HCT116 (cell line): ENCODE results near the gene SFT2D2. TPM values are rescaled to one million over a fixed set of nuclear protein-coding genes. Genes with fewer than 3 reads are reported as not detected.

Source experiments
- ATAC-seq: fragments of 200-7000 bp; cut with Tn5 transposase; 2 replicates; pipeline ENCODE4 v1.9.1; 2020; ENCODE audit warnings: mild to moderate bottlenecking, moderate library complexity
- BruUV-seq: library from RNA; stranded (reverse); fragments of 400-500 nt; replicated peaks from 2 replicates; lab custom pipeline; 2021; lab: Mats Ljungman, UMichigan
- CTCF ChIA-PET: fragments of 300-600 bp; sonication (Branson Sonifier 250); formaldehyde crosslinking; loops from one replicate; lab custom pipeline; 2021; ENCODE audit warnings: antibody characterized with exemption; lab: Charles Lee
- POLR2A ChIA-PET: fragments of 300-600, 350-600 bp; sonication (Branson Sonifier 250); formaldehyde crosslinking; loops from one replicate; lab custom pipeline; 2021; ENCODE audit warnings: antibody characterized with exemption; lab: Charles Lee
- RAD21 ChIA-PET, 2 experiments: fragments of 300-600 bp; sonication (Branson Sonifier 250); formaldehyde crosslinking; loops; one replicate each; lab custom pipeline; 2023; ENCODE audit warnings: low total read pairs in 2 of 2; ENCODE audit not compliant: uncharacterized antibody in 2 of 2, unreplicated experiment in 2 of 2, low non-redundant PET in 1 of 2; lab: Charles Lee
- DNase-seq: peaks from one replicate; pipeline ENCODE4 v3.0.0-alpha.2; 2010; ENCODE audit warnings: low read depth, low spot score
- H2AFZ ChIP-seq: fragments of 200-600 bp; shearing (Covaris generic), sonication (generic); 2 replicates; pipeline ENCODE4 v1.6.1; 2017; ENCODE audit warnings: low read depth, mixed run types, mixed read lengths, antibody characterized with exemption, low read length; ENCODE audit not compliant: poor library complexity, severe bottlenecking
- H3K27ac ChIP-seq: 2 replicates; pipeline ENCODE4 v1.5.1; 2012; ENCODE audit warnings: low read depth, low read length
- H3K27me3 ChIP-seq: fragments of 200-600 bp; sonication (generic); 2 replicates; pipeline ENCODE4 v1.6.1; 2016; ENCODE audit warnings: mixed run types, low read length, mixed read lengths; ENCODE audit not compliant: insufficient read depth
- H3K36me3 ChIP-seq, 2 experiments: fragments of 200-500 bp in 1 of 2; fragments of 200-600 bp in 1 of 2; sonication (Bioruptor generic) in 1 of 2; sonication (generic) in 1 of 2; 2 replicates each; pipeline versions ENCODE4 v1.5.1 to v1.6.1; 2014 to 2016; ENCODE audit warnings: low read length in 2 of 2, inconsistent platforms in 1 of 2, mixed read lengths in 1 of 2, mixed run types in 1 of 2; ENCODE audit not compliant: insufficient read depth in 2 of 2, control insufficient read depth in 1 of 2
- H3K4me1 ChIP-seq, 2 experiments: fragments of 200-600 bp in 1 of 2; sonication (generic) in 1 of 2; 2 replicates each; pipeline versions ENCODE4 v1.5.1 to v1.6.1; 2012 to 2017; ENCODE audit warnings: low read length in 2 of 2, inconsistent platforms in 1 of 2, mild to moderate bottlenecking in 1 of 2, mixed read lengths in 1 of 2, mixed run types in 1 of 2, moderate library complexity in 1 of 2; ENCODE audit not compliant: insufficient read depth in 2 of 2, control insufficient read depth in 1 of 2
- H3K4me2 ChIP-seq: fragments of 200-600 bp; sonication (generic); 2 replicates; pipeline ENCODE4 v1.6.1; 2017; ENCODE audit warnings: mixed run types, low read length, mixed read lengths
- H3K4me3 ChIP-seq, 2 experiments: fragments of 200-600 bp in 1 of 2; sonication (generic) in 1 of 2; replicated peaks in 1 of 2; 2 replicates each; pipeline ENCODE4 v1.5.1; 2011 to 2016; ENCODE audit warnings: low read length in 2 of 2, control low read depth in 1 of 2, low read depth in 1 of 2, mild to moderate bottlenecking in 1 of 2, mixed read lengths in 1 of 2, mixed run types in 1 of 2
- H3K79me2 ChIP-seq: fragments of 200-600 bp; sonication (generic); 2 replicates; pipeline ENCODE4 v1.6.1; 2017; ENCODE audit warnings: mild to moderate bottlenecking, mixed run types, low read length, moderate library complexity, mixed read lengths; ENCODE audit not compliant: insufficient read depth
- H3K9ac ChIP-seq: fragments of 200-600 bp; sonication (generic); 2 replicates; pipeline ENCODE4 v1.6.1; 2016; ENCODE audit warnings: low read length, mixed read lengths
- H3K9me2 ChIP-seq: fragments of 200-600 bp; sonication (generic), shearing (Covaris generic); 2 replicates; pipeline ENCODE4 v1.6.1; 2017; ENCODE audit warnings: mixed run types, mild to moderate bottlenecking, moderate library complexity; ENCODE audit not compliant: insufficient read depth
- H3K9me3 ChIP-seq, 2 experiments: fragments of 200-500 bp in 1 of 2; fragments of 200-600 bp in 1 of 2; sonication (Bioruptor generic) in 1 of 2; sonication (generic) in 1 of 2; 2 replicates each; pipeline ENCODE4 v1.6.1; 2014 to 2017; ENCODE audit warnings: low read length in 2 of 2, mixed read lengths in 2 of 2, inconsistent platforms in 1 of 2, low read depth in 1 of 2, mild to moderate bottlenecking in 1 of 2, mixed run types in 1 of 2, moderate library complexity in 1 of 2; ENCODE audit not compliant: control insufficient read depth in 1 of 2, insufficient read depth in 1 of 2
- H4K20me1 ChIP-seq: fragments of 200-600 bp; sonication (generic), shearing (Covaris generic); 2 replicates; pipeline ENCODE4 v1.6.1; 2017; ENCODE audit warnings: mixed run types, mild to moderate bottlenecking, moderate library complexity; ENCODE audit not compliant: insufficient read depth
- CBX3 ChIP-seq: IDR thresholded peaks from 2 replicates; pipeline ENCODE4 v1.6.1; 2012; ENCODE audit warnings: low read depth
- CEBPB ChIP-seq: IDR thresholded peaks from 2 replicates; pipeline ENCODE4 v1.6.1; 2012; ENCODE audit warnings: low read depth
- CTCF ChIP-seq, 3 experiments: fragments of 200-600 bp in 1 of 3; sonication (generic) in 1 of 3; IDR thresholded peaks in 2 of 3; conservative IDR thresholded peaks in 1 of 3; 2 replicates each; pipeline ENCODE4 v1.5.1; 2012 to 2017; ENCODE audit warnings: low read depth in 2 of 3, low read length in 2 of 3, antibody characterized with exemption in 1 of 3, borderline replicate concordance in 1 of 3, control low read depth in 1 of 3, mild to moderate bottlenecking in 1 of 3, mixed read lengths in 1 of 3, mixed run types in 1 of 3, moderate library complexity in 1 of 3; ENCODE audit not compliant: insufficient read depth in 1 of 3
- ELF1 ChIP-seq: IDR thresholded peaks from 2 replicates; pipeline ENCODE4 v1.6.1; 2012; ENCODE audit warnings: low read depth, borderline replicate concordance
- EZH2 ChIP-seq: fragments of 200-600 bp; sonication (generic); IDR thresholded peaks from 2 replicates; pipeline ENCODE4 v1.6.1; 2017; ENCODE audit warnings: antibody characterized with exemption, mixed run types
- EZH2phosphoT487 ChIP-seq: fragments of 200-600 bp; IDR thresholded peaks from 2 replicates; pipeline ENCODE4 v1.6.1; 2018; ENCODE audit warnings: antibody characterized with exemption, borderline replicate concordance
- FOSL1 ChIP-seq: IDR thresholded peaks from 2 replicates; pipeline ENCODE4 v1.6.1; 2012; ENCODE audit warnings: low read depth
- MAX ChIP-seq: IDR thresholded peaks from 2 replicates; pipeline ENCODE4 v1.6.1; 2012
- POLR2A ChIP-seq: IDR thresholded peaks from 2 replicates; pipeline ENCODE4 v1.7.0; 2011; ENCODE audit warnings: borderline replicate concordance; ENCODE audit not compliant: insufficient read depth, insufficient read length; ENCODE audit errors: extremely low read depth
- POLR2AphosphoS5 ChIP-seq: IDR thresholded peaks from 2 replicates; pipeline ENCODE4 v1.6.1; 2011; ENCODE audit warnings: mild to moderate bottlenecking, low read depth, low read length, moderate library complexity
- RAD21 ChIP-seq: IDR thresholded peaks from 2 replicates; pipeline ENCODE4 v1.6.1; 2012; ENCODE audit warnings: low read depth, mild to moderate bottlenecking
- REST ChIP-seq: IDR thresholded peaks from 2 replicates; pipeline ENCODE4 v1.6.1; 2012; ENCODE audit warnings: low read depth
- SIN3A ChIP-seq: IDR thresholded peaks from 2 replicates; pipeline ENCODE4 v1.6.1; 2012; ENCODE audit warnings: low read depth
- TCF7L2 ChIP-seq: IDR thresholded peaks from 2 replicates; pipeline ENCODE4 v1.7.0; 2011; ENCODE audit warnings: borderline replicate concordance, inconsistent platforms; ENCODE audit not compliant: insufficient read depth, insufficient read length; ENCODE audit errors: extremely low read depth
- YY1 ChIP-seq: IDR thresholded peaks from 2 replicates; pipeline ENCODE4 v1.6.1; 2011; ENCODE audit warnings: low read length, low read depth, moderate library complexity, mild to moderate bottlenecking; ENCODE audit not compliant: insufficient replicate concordance; ENCODE audit errors: extremely low read depth
- ZBTB33 ChIP-seq: IDR thresholded peaks from 2 replicates; pipeline ENCODE4 v1.6.1; 2011; ENCODE audit warnings: mild to moderate bottlenecking, low read length, moderate library complexity; ENCODE audit not compliant: insufficient replicate concordance; ENCODE audit errors: extremely low read depth
- intact Hi-C: fragments of 100-400 bp; cut with micrococcal nuclease; formaldehyde crosslinking; loops from 2 replicates; pipeline ENCODE4 v1.10.0; 2022
- total RNA-seq: library from RNA; stranded (reverse); gene quantifications from one replicate; pipeline ENCODE4 v1.2.1, GENCODE V29; 2021; ENCODE audit not compliant: unreplicated experiment

SFT2D2 gene
- total RNA-seq, 1 experiment from 2014 or later = 57.5 TPM

GRCh38 chr1:168230709-168231108, 4.9 kb downstream of the SFT2D2 start (continued):
- TF ChIP-seq ZBTB33 (no peak), YY1 (no peak), TCF7L2 (no peak), CBX3 (no peak), FOSL1 (no peak)

- H3K79me2 ChIP-seq = peaks cover 39% of the 10 kb centered on the region
- ChIA-PET RAD21 (interaction anchor here (0.6 to 2.1 kb wide), 5 partner anchors 86 to 880 kb away, joined by 3 to 13 read pairs (median 4); no protein-coding TSS in a partner anchor), CTCF (interaction anchor here (0.6 to 2.2 kb wide), 27 partner anchors 8 to 1114 kb away, joined by 3 to 27 read pairs (median 4); partner anchors contain the start of gene SFT2D2), POLR2A (interaction anchor here (0.7 kb wide), 1 partner anchor 52 kb away, joined by 3 read pairs; no protein-coding TSS in a partner anchor)
- no peak overlapping the region for H3K9ac ChIP-seq
- H3K27ac ChIP-seq = no peak overlapping the region
- BruUV-seq = no TSS peak
- no peaks in the 10 kb centered on the region for H4K20me1 ChIP-seq
- H3K4me2 ChIP-seq = no peak overlapping the region
- no peaks in the 10 kb centered on the region for H3K9me2 ChIP-seq
- DNase-seq (peak; percentile 31), ATAC-seq (peak; percentile 99)
- no peak overlapping the region for H2AFZ ChIP-seq
- no peaks in the 10 kb centered on the region for H3K27me3 ChIP-seq
- 0 out of 4 replicates have a peak, but pooled peaks cover 0 to 6% of the 10 kb centered on the region in 2 experiments for H3K4me1 ChIP-seq
- H3K4me3 ChIP-seq = no peak overlapping the region
- H3K9me3 ChIP-seq = no peaks in the 10 kb centered on the region
- intact Hi-C loops = loop anchor here (2.0 kb wide), 1 partner anchor 86 kb away; no protein-coding TSS in a partner anchor
- H3K36me3 ChIP-seq = peaks cover 18 to 38% of the 10 kb centered on the region in 2 experiments; a peak in 3 of 4 replicates
- TF ChIP-seq CEBPB = no peak
- no peak for TF ChIP-seq POLR2A
- TF ChIP-seq CTCF (IDR thresholded peaks at IDR 0.05 in 2 of 3, conservative IDR thresholded peaks at IDR 0.05 in 1 of 3; ENCODE audit: borderline replicate concordance in 1 of 3, insufficient read depth in 1 of 3, low read depth in 2 of 3, low read length in 2 of 3) = peak; percentile 57 to 86 (median 84); a peak in 5 of 6 replicates
- TF ChIP-seq FOSL1 = no peak
- TF ChIP-seq REST = no peak
- no peak for TF ChIP-seq ELF1
- no peak for TF ChIP-seq MAX
- no peak for TF ChIP-seq SIN3A
- TF ChIP-seq YY1 = no peak
- no peak for TF ChIP-seq EZH2phosphoT487
- peak; percentile 73 for TF ChIP-seq RAD21
- TF ChIP-seq POLR2AphosphoS5 = no peak
- no peak for TF ChIP-seq EZH2
Measured at GRCh38 chr1:168234846-168235547, 9.2 kb downstream of the SFT2D2 start.
